ENCODE results near the gene CYP3A5. TPM values are rescaled to one million over a fixed set of nuclear protein-coding genes. Genes with fewer than 3 reads are reported as not detected.

CYP3A5 gene
- total and polyA plus RNA-seq, 2 of the 8 experiments (the other 6 are each of a cell fraction or from before 2014, with no cell fraction given), result 0.06 TPM; not detected in 1

GRCh38 chr7:99669782-99670181 is 10.0 kb downstream of the CYP3A5 start:
- H3K79me1 ChIP-seq (ENCODE audit: low read depth, low read length), result no peaks in the 10 kb centered on the region
- 91% methylated on average over 3 of the region's 3 CpGs; no CpG with 5 or more reads in 1 of the 2 experiments for WGBS, 2 experiments (ENCODE audit: extremely low coverage in 1 of 2, insufficient coverage in 1 of 2, insufficient read length in 1 of 2, insufficient replicate concordance in 2 of 2, low coverage in 1 of 2, low lambda C conversion rate in 2 of 2, missing lambda C conversion rate in 1 of 2)
- no peak overlapping the region for H2BK12ac ChIP-seq (ENCODE audit: low read depth, low read length)
- H3K4me2 ChIP-seq (ENCODE audit: insufficient read depth in 1 of 2, low read depth in 2 of 2, low read length in 2 of 2), result no peak overlapping the region
- no peak overlapping the region for H3K18ac ChIP-seq (ENCODE audit: extremely low read depth, low read length)
- no peak overlapping the region for H2BK120ac ChIP-seq (replicated peaks; ENCODE audit: low read depth, low read length)
- no peak for FAIRE-seq
- H2AK5ac ChIP-seq (ENCODE audit: low read depth, low read length), result no peak overlapping the region
- H3K79me2 ChIP-seq (ENCODE audit: control insufficient read depth in 1 of 2, insufficient read depth in 2 of 2, low read length in 2 of 2), result no peaks in the 10 kb centered on the region
- H2BK20ac ChIP-seq (ENCODE audit: low read length), result no peak overlapping the region
- H3K27me3 ChIP-seq (replicated peaks in 1 of 4; ENCODE audit: control insufficient read depth in 3 of 4, extremely low read depth in 1 of 4, insufficient read depth in 3 of 4, low read length in 3 of 4), result no peaks in the 10 kb centered on the region
- no peaks in the 10 kb centered on the region for H3K9me3 ChIP-seq (ENCODE audit: insufficient read depth in 2 of 2, low read depth in 1 of 2, low read length in 1 of 2)
- H3K27ac ChIP-seq (ENCODE audit: low read depth, low read length), result no peak overlapping the region
- no peak overlapping the region for H3K9ac ChIP-seq (replicated peaks in 1 of 4; ENCODE audit: extremely low read depth in 1 of 4, low read depth in 3 of 4, low read length in 3 of 4)
- H4K5ac ChIP-seq (ENCODE audit: insufficient read length, low read depth, low read length), result no peak overlapping the region
- H2AFZ ChIP-seq (ENCODE audit: low read length), result no peak overlapping the region
- no peak overlapping the region for H4K91ac ChIP-seq (replicated peaks; ENCODE audit: insufficient read length, low read length)
- H3K23ac ChIP-seq (ENCODE audit: insufficient read length), result no peak overlapping the region
- H3K4me1 ChIP-seq (replicated peaks in 1 of 4; ENCODE audit: control insufficient read depth in 3 of 4, insufficient read depth in 4 of 4, low read length in 3 of 4), result no peaks in the 10 kb centered on the region
- H3K4me3 ChIP-seq (ENCODE audit: extremely low read depth in 1 of 4, insufficient read depth in 2 of 4, low read depth in 3 of 4, low read length in 4 of 4), result no peak overlapping the region
- no peak overlapping the region for H4K8ac ChIP-seq (ENCODE audit: extremely low read depth, insufficient read depth, low read length)
- H3K36me3 ChIP-seq (ENCODE audit: control insufficient read depth in 2 of 4, insufficient read depth in 4 of 4, low read length in 3 of 4), result no peaks in the 10 kb centered on the region
- H3K14ac ChIP-seq (ENCODE audit: insufficient read length), result no peak overlapping the region
- H4K20me1 ChIP-seq (replicated peaks in 1 of 2; ENCODE audit: control insufficient read depth in 1 of 2, insufficient read depth in 2 of 2, low read length in 2 of 2), result peaks cover 0 to 1% of the 10 kb centered on the region in 2 experiments
- no peak overlapping the region for H2BK15ac ChIP-seq (ENCODE audit: low read length)
- no peak for DNase-seq (ENCODE audit: low read depth in 1 of 2, low spot score in 2 of 2)
- no peak overlapping the region for H3K4ac ChIP-seq (replicated peaks; ENCODE audit: insufficient read length, low read depth, low read length)
- ChIA-PET CTCF (ENCODE audit: partially characterized antibody) (no interaction called here), POLR2A (ENCODE audit: partially characterized antibody) (no interaction called here)
- H2BK5ac ChIP-seq (ENCODE audit: low read depth, low read length), result no peak overlapping the region
- H3K23me2 ChIP-seq (ENCODE audit: low read depth, low read length), result no peaks in the 10 kb centered on the region; the same call in 1 of the 2 replicates
- H3K56ac ChIP-seq (replicated peaks; ENCODE audit: insufficient read length, low read depth, low read length), result no peak overlapping the region
- TF ChIP-seq RXRA (IDR thresholded peaks at IDR 0.05; ENCODE audit: insufficient read depth, low read depth, low read length) (no peak), E2F6 (IDR thresholded peaks at IDR 0.05) (no peak), SAP30 (IDR thresholded peaks at IDR 0.05; ENCODE audit: insufficient read depth, insufficient replicate concordance, low read length) (no peak), SIX5 (IDR thresholded peaks at IDR 0.05; ENCODE audit: low read depth, low read length) (no peak), SP1 (IDR thresholded peaks at IDR 0.05; ENCODE audit: low read depth, low read length) (no peak), CTCF (IDR thresholded peaks at IDR 0.05; ENCODE audit: control extremely low read depth in 1 of 3, insufficient read depth in 1 of 3, low read depth in 1 of 3, low read length in 3 of 3) (no peak), TCF12 (IDR thresholded peaks at IDR 0.05; ENCODE audit: low read depth, low read length) (no peak), TEAD4 (IDR thresholded peaks at IDR 0.05; ENCODE audit: low read depth, low read length) (no peak), SRF (IDR thresholded peaks at IDR 0.05; ENCODE audit: low read depth, low read length) (no peak), BCL11A (IDR thresholded peaks at IDR 0.05; ENCODE audit: low read depth in 2 of 2, low read length in 2 of 2) (no peak)
- TF ChIP-seq, protein P1, sequence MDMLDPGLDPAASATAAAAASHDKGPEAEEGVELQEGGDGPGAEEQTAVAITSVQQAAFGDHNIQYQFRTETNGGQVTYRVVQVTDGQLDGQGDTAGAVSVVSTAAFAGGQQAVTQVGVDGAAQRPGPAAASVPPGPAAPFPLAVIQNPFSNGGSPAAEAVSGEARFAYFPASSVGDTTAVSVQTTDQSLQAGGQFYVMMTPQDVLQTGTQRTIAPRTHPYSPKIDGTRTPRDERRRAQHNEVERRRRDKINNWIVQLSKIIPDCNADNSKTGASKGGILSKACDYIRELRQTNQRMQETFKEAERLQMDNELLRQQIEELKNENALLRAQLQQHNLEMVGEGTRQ (IDR thresholded peaks at IDR 0.05; ENCODE audit: low read length), result no peak

Measured in H1 (cell line).